GM12878 (cell line): ENCODE data around the gene TP53I11. TPM values are rescaled to one million over a fixed set of nuclear protein-coding genes. Genes with fewer than 3 reads are reported as not detected.

ENCODE experiments used
- ATAC-seq: fragments of 200-7000 bp; cut with Tn5 transposase; 3 replicates; pipeline ENCODE4 v1.9.1; 2020; ENCODE audit warnings: mild to moderate bottlenecking, moderate library complexity
- BruUV-seq: library from RNA; stranded (reverse); fragments of 400-500 nt; replicated peaks from 2 replicates; lab custom pipeline; 2021; lab: Mats Ljungman, UMichigan
- CTCF ChIA-PET: fragments of 300-600 bp; sonication (Branson Sonifier 250); formaldehyde crosslinking; extraction: SDS; loops from one replicate; lab custom pipeline; 2021; ENCODE audit warnings: inconsistent platforms; lab: Yijun Ruan, JAX
- POLR2A ChIA-PET: fragments of 350-600 bp; formaldehyde crosslinking; extraction: SDS; loops from one replicate; lab custom pipeline; 2021; ENCODE audit warnings: inconsistent platforms; lab: Charles Lee
- RAD21 ChIA-PET: fragments of 300-600 bp; sonication (Branson Sonifier 250); formaldehyde crosslinking; loops from one replicate; lab custom pipeline; 2023; ENCODE audit warnings: antibody characterized with exemption; ENCODE audit not compliant: unreplicated experiment; lab: Charles Lee
- SMC1A ChIA-PET: fragments of 300-600 bp; sonication (Branson Sonifier 250); formaldehyde crosslinking; loops from one replicate; lab custom pipeline; 2023; ENCODE audit not compliant: unreplicated experiment, uncharacterized antibody; lab: Charles Lee
- DNase-seq: peaks from one replicate; pipeline ENCODE4 v3.0.0-alpha.2; 2011; ENCODE audit warnings: low read depth, low spot score
- FAIRE-seq: peaks from 3 replicates; lab custom pipeline; 2011; peaks lifted over from hg19 to GRCh38; lab: Jason Lieb, UNC
- H2AFZ ChIP-seq: 2 replicates; pipeline ENCODE4 v1.6.0; 2011; ENCODE audit warnings: low read depth, low read length, control low read depth; ENCODE audit not compliant: control insufficient read depth
- H3K27ac ChIP-seq: 2 replicates; pipeline ENCODE4 v1.5.1; 2011; ENCODE audit warnings: control low read depth; ENCODE audit not compliant: control insufficient read depth, insufficient read depth
- H3K27me3 ChIP-seq, 2 experiments: replicated peaks in 1 of 2; 2 replicates each; pipeline versions ENCODE4 v1.6.0 to v1.6.1; 2011; ENCODE audit warnings: low read length in 1 of 2; ENCODE audit not compliant: control insufficient read depth in 2 of 2, insufficient read depth in 2 of 2
- H3K36me3 ChIP-seq, 2 experiments: 2 replicates each; pipeline ENCODE4 v1.5.1; 2011; ENCODE audit warnings: low read length in 1 of 2; ENCODE audit not compliant: control insufficient read depth in 2 of 2, insufficient read depth in 2 of 2
- H3K4me1 ChIP-seq: 2 replicates; pipeline ENCODE4 v1.6.1; 2011; ENCODE audit warnings: mild to moderate bottlenecking, low read length, moderate library complexity, mixed read lengths; ENCODE audit not compliant: control insufficient read depth, insufficient read depth
- H3K4me2 ChIP-seq: 2 replicates; pipeline ENCODE4 v1.6.0; 2011; ENCODE audit warnings: control low read depth; ENCODE audit not compliant: control insufficient read depth, insufficient read depth
- H3K4me3 ChIP-seq: fragments of 200-600 bp; sonication (generic); 2 replicates; pipeline ENCODE4 v1.5.1; 2016
- H3K79me2 ChIP-seq: 2 replicates; pipeline ENCODE4 v1.6.0; 2011; ENCODE audit warnings: low read length; ENCODE audit not compliant: control insufficient read depth, insufficient read depth
- H3K9ac ChIP-seq: 2 replicates; pipeline ENCODE4 v1.8.0; 2011; ENCODE audit warnings: low read length, control low read depth, mixed read lengths; ENCODE audit not compliant: control insufficient read depth, insufficient read depth
- H3K9me3 ChIP-seq: replicated peaks from 3 replicates; pipeline ENCODE4 v1.5.1; 2011; ENCODE audit warnings: mild to moderate bottlenecking, low read length; ENCODE audit not compliant: control insufficient read depth, insufficient read depth
- H4K20me1 ChIP-seq: 2 replicates; pipeline ENCODE4 v1.6.0; 2011; ENCODE audit not compliant: control insufficient read depth, insufficient read depth
- ATF7 ChIP-seq: fragments of 450-650 bp; IDR thresholded peaks from 2 replicates; pipeline ENCODE4 v1.6.1; 2016; ENCODE audit warnings: low read depth, mild to moderate bottlenecking
- CBX3 ChIP-seq: fragments of 200-600 bp; sonication (generic); IDR thresholded peaks from 2 replicates; pipeline ENCODE4 v1.6.1; 2016; ENCODE audit warnings: low read depth, borderline replicate concordance
- CREM ChIP-seq: IDR thresholded peaks from 2 replicates; pipeline ENCODE4 v1.6.1; 2014; ENCODE audit warnings: antibody characterized with exemption, low read depth
- IKZF2 ChIP-seq, 2 experiments: fragments of 450-650 bp; IDR thresholded peaks; 2 replicates each; pipeline ENCODE4 v1.6.1; 2017; ENCODE audit warnings: mild to moderate bottlenecking in 2 of 2, moderate library complexity in 2 of 2
- MAX ChIP-seq: IDR thresholded peaks from 2 replicates; pipeline ENCODE4 v1.6.1; 2012; ENCODE audit warnings: low read depth, low read length, improper control_type of control experiment
- MEF2A ChIP-seq: IDR thresholded peaks from 2 replicates; pipeline ENCODE4 v1.6.1; 2011; ENCODE audit warnings: low read depth, mild to moderate bottlenecking, low read length, moderate library complexity; ENCODE audit not compliant: insufficient read depth
- NRF1 ChIP-seq: conservative IDR thresholded peaks from 2 replicates; pipeline ENCODE4 v1.6.1; 2011; ENCODE audit warnings: mild to moderate bottlenecking, low read depth, low read length, improper control_type of control experiment
- POLR2AphosphoS5 ChIP-seq: IDR thresholded peaks from 2 replicates; pipeline ENCODE4 v1.6.1; 2011; ENCODE audit warnings: mild to moderate bottlenecking, low read length, inconsistent platforms
- SIX5 ChIP-seq: IDR thresholded peaks from 2 replicates; pipeline ENCODE4 v1.6.1; 2011; ENCODE audit warnings: mild to moderate bottlenecking, low read depth, low read length, moderate library complexity; ENCODE audit not compliant: severe bottlenecking
- SMAD1 ChIP-seq: fragments of 450-650 bp; IDR thresholded peaks from 2 replicates; pipeline ENCODE4 v1.6.1; 2018; ENCODE audit warnings: mild to moderate bottlenecking, low read depth; ENCODE audit not compliant: partially characterized antibody
- SREBF1 ChIP-seq: IDR thresholded peaks from 2 replicates; pipeline ENCODE4 v1.6.1; 2012; ENCODE audit warnings: mild to moderate bottlenecking, low read length
- WGBS: methylation state at CpG from one replicate; pipeline ENCODE4 v1.1.6; 2016; ENCODE audit warnings: low lambda C conversion rate; ENCODE audit not compliant: insufficient replicate concordance, insufficient coverage; ENCODE audit errors: missing lambda C conversion rate; 5-methylcytosine and 5-hydroxymethylcytosine counted together
- in situ Hi-C: fragments of 300-500 bp; cut with MboI; formaldehyde crosslinking; loops from 9 replicates; pipeline ENCODE4 v1.14.3; 2018; ENCODE audit warnings: mixed read lengths
- intact Hi-C: fragments of 100-400 bp; cut with micrococcal nuclease; formaldehyde crosslinking; loops from one replicate; pipeline ENCODE4 v1.14.2; 2022; ENCODE audit not compliant: unreplicated experiment
- polyA plus RNA-seq, 11 experiments: library from polyadenylated mRNA; depleted of rRNA in 4 of 11; unstranded in 6 of 11; stranded (reverse) in 5 of 11; fragments of >200 nt; fragmentation: Nextera tagmentation in 4 of 11; fragmentation: Illumina TruSeq in 1 of 11; extraction: Ambion mirVana in 4 of 11; extraction: Trizol in 1 of 11; gene quantifications; 1 replicate in 1 of 11; 2 replicates in 10 of 11; pipeline versions ENCODE4 v1.2.1 to v1.2.3, GENCODE V29; 2011 to 2016; ENCODE audit warnings: inconsistent platforms in 2 of 11, missing spikeins in 2 of 11, low read depth in 1 of 11
- total RNA-seq, 4 experiments: library from RNA; depleted of rRNA in 3 of 4; stranded (reverse); fragments of >200 nt in 3 of 4; fragmentation: Illumina TruSeq in 1 of 4; extraction: Trizol in 1 of 4; gene quantifications; 2 replicates each; pipeline versions ENCODE4 v1.2.1 to v1.2.3, GENCODE V29; 2013 to 2021

The TP53I11 gene
- total and polyA plus RNA-seq, 10 of the 15 experiments (the other 5 are each of a cell fraction or from before 2014, with no cell fraction given): 0.03 to 0.28 (median 0.17) TPM; not detected in 3

DNA sequence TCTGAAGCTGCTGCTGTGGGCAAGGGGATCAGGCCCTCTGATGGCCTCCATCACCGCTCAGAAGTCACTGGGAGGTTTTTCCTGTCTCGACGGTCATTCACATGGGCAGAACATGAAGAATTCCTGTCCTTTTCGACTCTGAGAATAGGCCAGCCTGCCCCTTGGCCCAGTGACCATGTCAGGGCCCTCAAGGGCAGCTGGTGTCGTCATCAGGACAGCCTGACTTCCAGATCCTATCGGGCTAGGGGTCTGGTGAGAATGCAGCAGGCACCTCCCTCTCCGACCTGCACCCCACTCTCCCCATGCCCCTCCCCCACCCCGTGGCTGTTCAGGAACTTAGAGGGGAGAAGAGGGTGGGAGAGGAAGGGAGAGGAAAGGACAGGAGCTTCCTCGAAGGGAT is 3.6 kb downstream of the TP53I11 start:
- Histone ChIP-seq H3K4me3 (no peak overlapping the region), H3K79me2 (no peaks in the 10 kb centered on the region), H3K4me1 (peaks cover 17% of the 10 kb centered on the region), H4K20me1 (0 out of 2 replicates have a peak, but pooled peaks cover 2% of the 10 kb centered on the region), H3K27me3 (peaks cover 0 to 6% of the 10 kb centered on the region in 2 experiments; a peak in 3 of 4 replicates), H3K4me2 (no peak overlapping the region), H3K27ac (no peak overlapping the region), H2AFZ (no peak overlapping the region), H3K9me3 (peaks cover 2% of the 10 kb centered on the region; the same call in 1 of the 3 replicates), H3K36me3 (no peaks in the 10 kb centered on the region), H3K9ac (no peak overlapping the region)
- BruUV-seq: no TSS peak
- ChIA-PET RAD21 (interaction anchor here (1.1 kb wide), 1 partner anchor 11 kb away, joined by 3 read pairs; no protein-coding TSS in a partner anchor), SMC1A (no interaction called here), POLR2A (no interaction called here), CTCF (interaction anchor here (1.2 to 1.5 kb wide), 3 partner anchors 11 to 156 kb away, joined by 4 to 6 read pairs (median 5); no protein-coding TSS in a partner anchor)
- intact Hi-C loops (no loop called here), in situ Hi-C loops (loop anchor here (25.0 kb wide), 1 partner anchor 390 kb away; no protein-coding TSS in a partner anchor)
- under 1% methylated on average over 9 of the region's 9 CpGs for WGBS
- TF ChIP-seq MEF2A: no peak
- TF ChIP-seq NRF1: no peak
- no peak for TF ChIP-seq CBX3
- TF ChIP-seq ATF7: no peak
- TF ChIP-seq SIX5: no peak
- TF ChIP-seq SMAD1: no peak
- no peak for TF ChIP-seq CREM
- TF ChIP-seq MAX: no peak
- TF ChIP-seq POLR2AphosphoS5: no peak
- no peak for TF ChIP-seq IKZF2 (IDR thresholded peaks at IDR 0.05)
- no peak for TF ChIP-seq SREBF1
- ATAC-seq: no peak
- no peak for FAIRE-seq
- no peak for DNase-seq
